Measurements from ENCODE around the gene OR52W1. TPM values are rescaled to one million over a fixed set of nuclear protein-coding genes. Genes with fewer than 3 reads are reported as not detected.

OR52W1 gene
- total RNA-seq, 1 donor from 2014 or later, result not detected

GRCh38 chr11:6216501-6216900, 17.5 kb downstream of the OR52W1 start:
- DNase-seq (ENCODE audit: extremely low spot score in 2 of 2), result no peak

GRCh38 chr11:6217722-6218121, 18.7 kb downstream of the OR52W1 start:
- H3K27ac ChIP-seq, result no peak overlapping the region
- DNase-seq (ENCODE audit: extremely low spot score in 2 of 2), result no peak
- intact Hi-C loops (cut with DNase I), result no loop called here
- peaks cover 0 to 64% of the 10 kb centered on the region in 2 donors for H3K36me3 ChIP-seq
- peaks cover 10% of the 10 kb centered on the region for H3K4me1 ChIP-seq
- no peaks in the 10 kb centered on the region for H3K9me3 ChIP-seq
- no peak overlapping the region for H3K4me3 ChIP-seq
- no peaks in the 10 kb centered on the region for H3K27me3 ChIP-seq
- TF ChIP-seq POLR2A (IDR thresholded peaks at IDR 0.05) (no peak), POLR2AphosphoS5 (IDR thresholded peaks at IDR 0.05; ENCODE audit: insufficient read depth in 1 of 2, low read depth in 1 of 2) (no peak), CTCF (IDR thresholded peaks at IDR 0.05) (no peak)

More at GRCh38 chr11:6216501-6216900, 17.5 kb downstream of the OR52W1 start:
- H3K27ac ChIP-seq, result no peak overlapping the region
- no peaks in the 10 kb centered on the region for H3K9me3 ChIP-seq
- intact Hi-C loops (cut with DNase I), result no loop called here
- H3K4me1 ChIP-seq, result peaks cover 10% of the 10 kb centered on the region
- H3K4me3 ChIP-seq, result no peak overlapping the region
- no peak for TF ChIP-seq POLR2A (IDR thresholded peaks at IDR 0.05)
- H3K36me3 ChIP-seq, result peaks cover 0 to 55% of the 10 kb centered on the region in 2 donors
- H3K27me3 ChIP-seq, result no peaks in the 10 kb centered on the region

GRCh38 chr11:6219359-6219758, 20.3 kb downstream of the OR52W1 start:
- H3K27ac ChIP-seq, result peak overlapping the region; percentile 45
- DNase-seq (ENCODE audit: extremely low spot score in 2 of 2), result no peak

GRCh38 chr11:6223854-6224253, 24.8 kb downstream of the OR52W1 start:
- Histone ChIP-seq H3K36me3 (peaks cover 0 to 43% of the 10 kb centered on the region in 2 donors), H3K4me3 (no peak overlapping the region), H3K9me3 (no peaks in the 10 kb centered on the region), H3K27ac (no peak overlapping the region), H3K4me1 (peaks cover 10% of the 10 kb centered on the region), H3K27me3 (no peaks in the 10 kb centered on the region)
- no peak for DNase-seq (ENCODE audit: extremely low spot score in 2 of 2)
- intact Hi-C loops (cut with DNase I), result no loop called here
- no peak for TF ChIP-seq POLR2AphosphoS5 (IDR thresholded peaks at IDR 0.05; ENCODE audit: insufficient read depth in 1 of 2, low read depth in 1 of 2)
- no peak for TF ChIP-seq POLR2A (IDR thresholded peaks at IDR 0.05)
- no peak for TF ChIP-seq CTCF (IDR thresholded peaks at IDR 0.05)

More at GRCh38 chr11:6219359-6219758, 20.3 kb downstream of the OR52W1 start:
- TF ChIP-seq POLR2AphosphoS5 (IDR thresholded peaks at IDR 0.05; ENCODE audit: insufficient read depth in 1 of 2, low read depth in 1 of 2) (peak in 1 of 2 donors; percentile 94), POLR2A (IDR thresholded peaks at IDR 0.05) (no peak), CTCF (IDR thresholded peaks at IDR 0.05) (no peak)
- Histone ChIP-seq H3K9me3 (no peaks in the 10 kb centered on the region), H3K4me3 (no peak overlapping the region), H3K27me3 (no peaks in the 10 kb centered on the region), H3K36me3 (peaks cover 0 to 72% of the 10 kb centered on the region in 2 donors), H3K4me1 (peaks cover 10% of the 10 kb centered on the region)
- intact Hi-C loops (cut with DNase I), result no loop called here

GRCh38 chr11:6224421-6224820, 25.4 kb downstream of the OR52W1 start:
- no peaks in the 10 kb centered on the region for H3K27me3 ChIP-seq
- no peak for DNase-seq (ENCODE audit: extremely low spot score in 2 of 2)
- H3K36me3 ChIP-seq, result peaks cover 0 to 39% of the 10 kb centered on the region in 2 donors
- TF ChIP-seq POLR2A (IDR thresholded peaks at IDR 0.05) (no peak), CTCF (IDR thresholded peaks at IDR 0.05) (no peak), POLR2AphosphoS5 (IDR thresholded peaks at IDR 0.05; ENCODE audit: insufficient read depth in 1 of 2, low read depth in 1 of 2) (no peak)
- peaks cover 6% of the 10 kb centered on the region for H3K4me1 ChIP-seq
- no peak overlapping the region for H3K4me3 ChIP-seq
- intact Hi-C loops (cut with DNase I), result no loop called here
- H3K27ac ChIP-seq, result no peak overlapping the region
- H3K9me3 ChIP-seq, result no peaks in the 10 kb centered on the region

Measured in vagina (tissue), 2 donors.